Hepatocyte (in vitro differentiated cells): Measurements from ENCODE around the gene COPS3.

Source experiments
- CTCF ChIP-seq: fragments of 200-600 bp; sonication (generic); IDR thresholded peaks from 2 replicates; pipeline ENCODE4 v1.5.1; 2016; ENCODE audit warnings: antibody characterized with exemption, mild to moderate bottlenecking; ENCODE audit not compliant: poor library complexity
- EZH2 ChIP-seq: fragments of 200-600 bp; sonication (generic); IDR thresholded peaks from 2 replicates; pipeline ENCODE4 v1.6.1; 2016; ENCODE audit warnings: antibody characterized with exemption, mild to moderate bottlenecking, borderline replicate concordance
- EZH2phosphoT487 ChIP-seq: fragments of 200-600 bp; sonication (generic); IDR thresholded peaks from one replicate; pipeline ENCODE4 v1.6.1; 2018; ENCODE audit warnings: antibody characterized with exemption, mild to moderate bottlenecking, low read depth, moderate library complexity; ENCODE audit not compliant: unreplicated experiment, severe bottlenecking

GRCh38 chr17:17320911-17321220, 39.8 kb upstream of the COPS3 start:
- TF ChIP-seq CTCF (no peak), EZH2 (no peak), EZH2phosphoT487 (no peak)
